DOHH2 (cell line): ENCODE data around the gene MOB4.

Source experiments
- CTCF ChIP-seq: fragments of 200-600 bp; sonication (generic); IDR thresholded peaks from one replicate; pipeline ENCODE4 v1.5.1; 2014; ENCODE audit warnings: antibody characterized with exemption, mild to moderate bottlenecking, low read depth, low read length; ENCODE audit not compliant: poor library complexity, severe bottlenecking
- EZH2phosphoT487 ChIP-seq: fragments of 200-600 bp; sonication (generic); IDR thresholded peaks from 2 replicates; pipeline ENCODE4 v1.6.1; 2017; ENCODE audit warnings: borderline replicate concordance, mild to moderate bottlenecking, antibody characterized with exemption, low read length, moderate library complexity, mixed read lengths

GRCh38 chr2:197516393-197516761 lies 511 bp downstream of the MOB4 start:
- TF ChIP-seq CTCF: no peak
- TF ChIP-seq EZH2phosphoT487: no peak
